GM21515 (cell line): ENCODE data around the gene HSPG2.

ENCODE experiments used
- ATAC-seq: cut with Tn5 transposase; IDR thresholded peaks from one replicate; pipeline ENCODE4 v1.9.1; 2021; ENCODE audit not compliant: unreplicated experiment

HSPG2 gene

DNA sequence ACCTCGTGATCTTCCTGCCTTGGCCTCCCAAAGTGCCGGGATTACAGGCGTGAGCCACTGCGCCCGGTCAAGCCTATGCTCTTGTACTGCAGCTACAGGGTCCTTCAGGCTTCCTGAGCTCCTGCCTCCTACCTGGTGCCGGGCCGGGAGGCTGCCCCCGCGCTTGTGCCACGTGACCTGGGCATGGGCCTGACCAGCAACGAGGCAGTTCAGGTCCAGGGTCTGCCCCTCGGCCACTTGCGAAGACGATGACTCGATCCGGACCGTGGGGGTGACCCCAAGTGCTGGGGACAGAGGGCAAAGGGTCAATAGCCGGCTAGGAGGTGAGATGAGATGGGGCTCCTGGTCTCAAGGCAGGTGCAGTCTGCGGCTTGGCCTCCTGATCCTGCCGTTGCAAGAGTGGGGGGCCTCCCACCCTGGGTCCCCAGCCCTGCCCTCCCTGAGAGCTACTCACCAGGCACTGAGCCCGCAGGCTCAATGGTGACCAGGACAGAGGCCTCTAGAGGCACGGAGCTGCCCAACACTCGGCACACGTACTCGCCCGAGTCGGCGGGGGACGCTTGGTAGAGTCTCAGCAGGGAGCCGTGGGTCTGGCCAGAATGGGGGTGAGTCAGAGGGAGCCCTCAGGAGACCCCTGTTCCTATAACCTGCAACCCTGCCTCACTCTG lies 87.1 kb downstream of the HSPG2 start:
- ATAC-seq, result no peak

DNA sequence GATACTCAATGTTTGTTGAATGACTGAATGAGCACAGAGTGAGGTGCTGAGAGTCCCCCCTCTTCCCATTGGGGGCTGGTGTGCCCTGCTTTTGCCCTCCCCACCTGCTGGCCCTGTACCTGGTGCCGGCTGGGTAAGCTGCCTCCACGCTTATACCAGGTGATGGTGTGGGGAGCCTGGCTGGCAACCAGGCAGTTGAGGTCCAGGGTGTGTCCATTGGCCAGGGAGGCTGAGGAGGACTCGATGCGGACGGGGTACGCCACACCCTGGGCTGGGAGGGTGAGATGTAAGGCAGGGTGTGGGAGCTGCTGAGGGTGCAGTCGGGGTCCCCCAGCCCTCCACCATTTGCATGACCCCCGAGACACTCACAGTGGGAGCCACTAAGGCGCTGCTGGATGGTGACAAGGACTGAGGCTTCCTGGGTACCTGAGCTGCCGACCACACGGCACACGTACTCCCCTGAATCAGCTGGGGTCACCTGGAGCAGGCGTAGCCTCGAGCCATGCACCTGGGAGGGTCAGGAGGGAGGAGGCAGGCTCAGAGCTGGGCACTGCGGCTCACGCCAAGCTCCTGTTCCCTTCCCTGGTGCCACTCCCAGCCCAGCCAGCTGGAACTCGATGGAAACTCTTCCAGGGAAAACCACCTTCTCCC lies 88.5 kb downstream of the HSPG2 start:
- ATAC-seq, result no peak

DNA sequence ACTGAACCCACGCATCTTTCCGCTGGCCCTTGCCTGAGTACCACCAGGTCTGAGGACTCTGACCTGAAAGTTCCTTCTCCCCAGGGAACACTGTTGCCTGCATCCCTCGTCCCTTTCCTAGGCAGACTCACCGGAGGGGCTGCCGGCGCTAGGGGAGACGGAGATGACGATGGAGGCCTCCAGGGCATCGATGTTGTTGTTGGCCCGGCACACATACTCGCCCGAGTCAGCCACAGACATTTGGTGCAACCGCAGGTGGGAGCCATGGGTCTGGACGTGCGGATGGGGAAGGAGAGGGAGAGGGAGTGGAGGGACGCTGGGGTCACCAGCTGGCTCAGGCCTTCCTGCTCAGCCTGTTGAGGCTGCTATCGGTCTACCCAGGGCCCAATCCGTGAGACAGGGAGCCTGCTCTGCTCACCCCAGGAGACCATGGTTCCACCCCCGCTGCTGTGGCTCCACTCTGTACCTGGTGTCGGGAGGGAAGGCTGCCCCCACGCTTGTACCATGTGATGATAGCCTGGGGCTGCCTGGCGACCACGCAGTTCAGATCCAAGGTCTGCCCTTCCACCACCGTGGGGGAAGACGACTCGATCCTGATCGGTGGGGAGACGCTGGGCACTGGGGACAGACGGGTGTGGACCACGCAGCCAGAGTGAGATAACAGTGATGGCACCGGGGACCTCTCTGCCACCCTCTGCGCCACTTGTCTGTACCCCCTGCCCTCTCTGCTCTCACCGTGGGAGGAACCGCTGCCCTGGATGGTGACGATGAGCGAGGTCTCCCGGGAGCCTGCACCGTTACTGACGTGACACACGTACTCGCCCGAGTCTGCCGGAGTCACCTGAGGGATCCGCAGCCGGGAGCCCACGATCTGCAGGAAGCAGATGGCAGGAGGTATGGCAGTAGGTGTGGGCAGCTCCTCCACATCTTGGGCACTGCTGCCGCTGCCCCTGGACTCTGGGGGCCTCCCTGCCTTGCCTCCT lies 89.6 kb downstream of the HSPG2 start:
- ATAC-seq, result no peak

DNA sequence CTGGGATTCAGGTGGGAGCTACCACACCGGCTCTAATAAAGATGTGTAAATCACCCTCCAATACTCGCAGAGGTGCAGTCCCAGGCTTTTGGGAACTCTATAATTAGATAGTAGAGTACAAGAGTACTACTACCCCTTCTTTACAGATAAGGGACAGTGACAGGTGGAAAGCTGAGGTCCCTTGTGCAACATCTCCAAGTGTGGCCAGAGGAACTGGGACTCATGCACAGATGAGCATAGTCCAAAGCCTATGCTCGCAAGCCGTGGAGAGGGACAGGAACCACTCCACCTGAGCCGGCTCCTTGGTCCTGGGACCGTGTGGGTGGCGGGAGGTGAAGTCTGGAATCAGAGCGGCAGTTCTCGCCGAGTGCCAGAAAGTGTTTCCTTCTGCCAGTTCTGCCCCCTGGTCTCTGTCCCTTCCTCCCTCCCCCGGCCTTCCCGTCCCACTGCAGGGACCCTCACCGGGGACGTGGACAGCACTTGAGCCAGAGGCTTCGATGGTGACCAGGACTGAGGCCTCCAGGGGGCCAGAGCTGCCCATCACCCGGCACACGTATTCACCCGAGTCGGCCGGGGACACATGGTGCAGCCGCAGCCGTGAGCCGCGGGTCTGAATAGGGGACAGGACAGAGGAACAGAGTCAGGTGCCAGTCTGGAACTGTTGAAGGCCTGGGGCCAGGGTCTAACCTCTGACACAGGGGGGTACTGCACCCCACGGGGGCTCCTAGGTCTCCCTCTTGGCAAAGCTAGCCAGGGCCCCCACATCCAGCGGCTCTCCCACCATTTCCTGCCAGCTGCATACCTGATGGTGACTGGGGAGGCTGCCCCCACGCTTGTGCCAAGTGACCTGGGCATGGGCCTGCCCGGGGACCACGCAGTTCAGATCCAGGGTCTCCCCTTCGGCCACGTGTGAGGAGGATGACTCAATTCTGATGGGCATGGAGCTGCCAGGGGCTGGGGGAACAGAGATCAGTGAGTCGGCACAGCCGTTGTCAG lies 91.2 kb downstream of the HSPG2 start:
- no peak for ATAC-seq

DNA sequence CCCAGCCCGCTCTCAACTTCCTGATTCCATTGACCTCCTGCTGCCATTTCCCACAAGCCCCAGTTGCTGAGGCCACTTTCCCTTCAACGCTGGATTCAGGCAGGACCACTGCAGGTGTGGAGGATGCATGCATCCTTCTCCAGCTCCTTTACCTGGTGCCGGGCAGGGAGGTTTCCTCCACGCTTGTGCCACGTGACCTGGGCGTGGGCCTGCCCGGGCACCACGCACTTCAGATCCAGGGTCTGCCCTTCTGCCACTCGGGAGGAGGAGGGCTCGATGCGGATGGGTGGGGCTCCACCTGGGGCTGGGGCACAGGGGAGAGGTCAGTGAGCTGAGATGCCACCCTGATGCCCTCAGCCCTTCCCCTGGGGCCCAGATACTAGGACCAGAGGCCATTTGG lies 93.1 kb downstream of the HSPG2 start:
- no peak for ATAC-seq

DNA sequence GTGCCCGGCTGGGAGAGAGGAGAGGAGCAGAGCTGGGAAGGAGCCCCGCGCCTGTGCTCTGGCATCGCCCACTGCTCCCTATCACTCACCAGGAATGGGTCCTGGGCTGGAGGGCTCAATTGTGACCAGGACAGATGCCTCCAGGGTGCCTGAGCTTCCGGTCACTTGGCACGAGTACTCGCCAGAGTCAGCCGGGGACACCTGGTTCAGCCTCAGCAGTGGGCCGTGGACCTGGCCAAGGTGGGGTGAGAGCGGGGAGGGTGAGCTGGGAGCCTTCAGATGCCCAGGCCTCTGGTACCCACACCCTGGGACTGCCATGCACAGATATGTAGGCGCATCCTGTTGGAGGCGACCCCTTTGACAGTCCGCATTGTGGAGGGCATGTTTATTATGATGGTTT lies 93.9 kb downstream of the HSPG2 start:
- ATAC-seq, result no peak

DNA sequence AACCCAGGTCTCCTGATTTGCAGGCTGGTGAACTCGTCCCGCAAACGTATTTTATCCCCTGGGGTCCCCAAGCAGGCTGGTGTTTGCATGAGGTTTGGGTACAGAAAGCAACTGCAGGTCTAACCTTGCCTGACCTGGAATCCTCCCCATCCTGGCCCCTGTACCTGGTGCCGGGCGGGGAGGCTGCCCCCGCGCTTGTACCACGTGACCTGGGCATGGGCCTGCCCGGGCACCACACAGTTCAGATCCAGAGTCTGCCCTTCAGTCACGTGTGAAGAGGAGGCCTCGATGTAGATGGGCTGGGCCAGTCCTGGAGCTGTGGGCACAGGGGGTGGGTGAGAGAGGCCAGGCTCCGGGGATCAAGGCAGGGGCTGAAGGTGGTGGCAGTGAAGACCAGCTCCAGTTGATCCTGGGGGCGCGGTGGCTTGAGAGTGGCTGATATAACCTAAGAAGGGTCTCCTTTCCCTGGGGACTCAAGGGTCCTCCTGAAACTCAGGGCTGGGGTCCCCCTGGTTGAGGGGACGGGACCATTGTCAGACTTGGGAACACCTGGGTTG lies 94.4 kb downstream of the HSPG2 start:
- ATAC-seq, result no peak

DNA sequence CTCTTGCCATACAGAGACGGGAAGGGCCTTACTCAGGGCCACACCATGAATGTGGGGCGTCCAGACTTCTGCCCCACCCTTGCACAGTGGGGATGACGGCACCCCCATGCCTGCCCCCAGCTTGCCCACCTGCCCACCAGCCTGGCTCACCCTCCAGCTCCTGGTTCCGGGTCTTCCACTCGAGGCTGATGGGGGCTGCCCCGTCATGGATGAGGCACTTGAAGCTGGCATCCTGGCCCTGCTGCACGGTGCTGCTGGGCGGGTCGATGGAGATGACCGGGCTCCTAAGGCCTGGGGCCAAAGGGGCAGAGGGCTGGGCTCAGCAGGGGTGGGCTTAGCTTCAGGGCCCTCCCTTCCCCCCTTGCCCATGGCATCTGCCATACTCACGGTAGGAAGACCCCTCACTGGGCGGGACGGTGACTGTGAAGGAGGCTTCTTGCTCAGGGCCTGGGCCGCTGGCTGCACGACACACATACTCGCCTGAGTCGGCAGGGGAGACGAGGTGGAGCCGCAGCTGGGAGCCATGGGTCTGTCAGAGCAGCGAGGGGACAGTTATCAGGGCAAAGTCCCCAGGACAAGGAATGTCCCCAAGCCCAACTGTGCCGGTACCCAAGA lies 95.2 kb downstream of the HSPG2 start:
- no peak for ATAC-seq

DNA sequence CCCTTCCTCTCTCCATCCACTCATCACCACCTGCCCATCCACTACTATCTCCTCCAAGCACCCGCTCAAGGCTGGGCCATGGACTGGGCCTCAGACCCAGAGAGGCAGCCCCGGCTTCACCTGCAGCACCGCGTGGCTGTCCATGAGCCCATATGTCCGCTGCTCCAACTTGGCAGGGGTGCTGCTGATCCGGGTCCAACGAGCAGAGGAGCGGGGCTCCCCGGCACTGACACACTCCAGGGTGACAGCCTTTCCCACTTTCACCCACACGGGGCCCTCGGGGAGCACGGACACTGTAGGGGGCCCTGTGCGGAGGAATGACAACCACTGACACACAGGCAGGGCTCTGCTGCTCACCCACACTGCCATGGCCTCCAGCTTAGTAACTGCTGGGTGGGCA lies 96.1 kb downstream of the HSPG2 start:
- no peak for ATAC-seq

DNA sequence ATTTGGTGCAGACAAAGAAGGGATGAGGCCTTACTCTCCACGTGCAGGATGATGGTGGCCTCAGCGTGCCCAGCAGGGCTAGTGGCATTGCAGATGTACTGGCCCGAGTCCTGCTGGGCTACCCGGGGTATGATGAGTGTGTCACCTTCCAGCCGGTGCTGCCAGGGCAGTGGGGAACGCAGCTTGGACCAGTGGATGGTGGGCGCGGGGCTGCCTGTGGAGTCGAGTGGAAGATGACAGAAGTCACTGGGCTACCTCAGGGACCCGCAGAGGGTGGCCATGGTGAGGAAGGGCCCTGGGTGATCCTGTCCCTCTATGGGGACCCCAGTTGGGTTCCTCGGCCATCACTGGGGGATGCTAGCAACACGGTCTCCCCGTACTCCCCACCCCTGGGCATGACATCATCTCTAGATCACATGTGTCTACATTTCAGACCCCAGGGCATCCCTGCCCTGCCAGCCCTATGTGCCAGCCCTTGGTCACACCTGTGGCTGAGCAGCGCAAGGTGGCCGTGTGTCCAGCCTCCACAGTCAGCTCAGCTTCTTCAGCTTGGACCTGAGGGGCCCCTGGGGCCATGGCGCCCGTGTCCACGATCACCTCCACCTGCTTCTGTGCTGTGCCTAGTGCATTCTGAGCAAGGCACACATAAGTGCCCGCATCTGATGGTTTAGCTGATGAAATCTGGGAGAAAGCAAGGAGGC lies 97.6 kb downstream of the HSPG2 start:
- no peak for ATAC-seq

DNA sequence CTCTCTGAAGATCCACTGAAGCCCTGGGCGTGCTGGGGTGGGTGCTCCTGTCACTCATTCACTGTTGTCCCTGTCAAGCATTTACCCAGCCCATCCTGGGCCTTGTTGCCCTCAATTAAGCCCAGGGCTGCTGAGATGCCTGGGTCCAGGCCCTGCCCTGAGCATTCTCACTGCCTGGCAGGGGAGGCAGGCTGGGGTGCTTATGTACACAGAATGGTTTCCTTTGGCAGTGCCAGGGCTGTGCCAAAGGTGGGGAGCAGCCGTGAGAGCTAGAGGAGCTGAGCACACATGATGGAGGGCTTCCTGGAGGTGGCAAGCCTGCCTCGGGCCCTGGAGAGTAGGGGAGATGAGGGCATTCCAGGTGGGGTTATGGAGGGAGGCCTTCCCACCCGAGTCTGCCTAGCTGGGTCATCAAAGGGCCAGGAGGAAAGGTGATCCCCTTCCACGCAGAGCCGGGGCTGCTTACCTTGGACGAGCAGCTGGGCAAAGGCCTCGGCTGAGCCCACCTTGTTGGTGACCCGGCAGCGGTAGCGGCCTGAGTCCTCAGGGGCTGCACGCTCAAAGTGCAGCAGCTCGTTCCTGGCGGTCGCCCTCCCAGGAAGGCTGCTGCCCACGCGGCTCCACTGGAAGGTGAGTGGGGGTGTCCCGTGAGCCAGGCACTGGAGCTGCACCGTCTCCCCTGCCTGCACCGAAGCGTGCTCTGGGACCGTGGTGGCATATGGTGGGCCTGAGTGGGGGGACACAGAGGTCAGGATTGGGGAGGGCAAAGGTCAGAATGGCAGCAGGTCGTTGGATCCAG lies 98.6 kb downstream of the HSPG2 start:
- no peak for ATAC-seq

DNA sequence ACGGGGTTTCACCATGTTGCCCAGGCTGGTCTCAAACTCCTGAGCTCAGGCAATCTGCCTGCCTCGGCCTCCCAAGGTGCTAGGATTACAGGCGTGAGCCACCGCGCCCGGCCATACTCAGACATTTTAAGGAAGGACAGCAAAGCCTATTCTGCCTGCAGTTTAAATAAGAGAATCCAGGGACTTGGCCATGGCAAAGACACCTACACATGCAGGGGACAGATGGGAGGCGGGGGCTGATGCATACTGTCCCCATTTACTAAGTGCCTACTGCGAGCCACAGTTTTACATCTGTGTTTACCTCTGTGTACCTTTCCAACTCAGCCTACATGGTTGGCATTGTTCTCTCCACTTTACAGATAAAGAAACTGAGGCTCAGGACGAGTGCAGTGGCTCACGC lies 99.6 kb downstream of the HSPG2 start:
- no peak for ATAC-seq

DNA sequence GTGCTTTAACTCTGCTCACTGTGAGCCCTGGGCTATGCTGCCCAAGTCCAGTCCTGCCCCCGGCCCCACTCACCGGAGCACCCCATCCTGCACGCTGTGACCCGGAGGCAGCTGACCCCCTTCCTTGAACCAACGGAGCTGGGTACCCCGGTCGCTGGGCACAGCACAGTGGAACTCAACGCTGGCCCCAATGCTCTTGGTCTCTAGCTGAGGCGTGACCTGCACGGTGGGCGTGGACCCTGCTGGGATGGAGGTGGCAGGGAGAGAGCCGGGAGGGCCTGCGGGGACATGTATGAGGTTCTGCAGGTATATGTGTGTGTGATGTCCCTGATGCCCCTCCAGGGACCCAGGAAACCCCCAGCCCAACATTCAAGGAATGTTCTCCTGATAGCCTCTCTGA lies 100.4 kb downstream of the HSPG2 start:
- no peak for ATAC-seq

DNA sequence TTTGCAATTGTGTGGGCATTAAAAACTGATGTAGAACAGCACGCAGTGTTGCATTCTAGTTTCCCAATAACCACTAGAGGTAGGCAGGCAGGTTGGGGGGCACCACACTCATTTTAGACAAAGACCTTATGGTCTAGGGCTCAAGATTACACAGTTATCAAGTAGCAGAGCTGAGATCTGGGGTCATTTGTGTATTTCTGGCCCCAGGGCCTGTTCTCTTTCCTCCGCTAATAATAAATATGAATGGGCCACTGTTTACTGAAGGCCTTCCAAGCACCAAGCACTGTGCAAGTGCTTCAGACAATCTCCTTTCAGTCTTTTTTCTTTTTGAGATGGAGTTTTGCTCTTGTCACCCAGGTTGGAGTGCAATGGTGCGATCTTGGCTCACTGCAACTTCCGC lies 101.1 kb downstream of the HSPG2 start:
- no peak for ATAC-seq

DNA sequence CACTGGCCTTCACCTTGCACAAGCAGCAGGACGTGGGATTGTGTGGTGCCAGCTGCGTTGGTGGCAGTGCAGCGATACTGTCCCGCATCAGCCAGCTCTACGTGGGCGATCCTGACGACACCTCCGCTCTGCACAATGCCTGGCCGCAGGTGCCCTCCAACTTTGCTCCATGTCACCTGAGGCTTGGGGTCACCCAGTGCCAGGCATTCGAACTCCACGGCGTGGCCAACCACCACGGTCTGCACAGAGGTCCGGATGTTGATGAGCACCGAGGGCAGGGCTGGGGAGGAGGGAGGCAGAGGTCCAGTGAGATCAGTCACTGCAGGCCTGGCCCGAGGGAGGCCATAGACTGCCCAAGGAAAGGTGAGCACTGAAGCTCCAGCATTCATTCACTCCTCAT lies 102.4 kb downstream of the HSPG2 start:
- ATAC-seq, result no peak

DNA sequence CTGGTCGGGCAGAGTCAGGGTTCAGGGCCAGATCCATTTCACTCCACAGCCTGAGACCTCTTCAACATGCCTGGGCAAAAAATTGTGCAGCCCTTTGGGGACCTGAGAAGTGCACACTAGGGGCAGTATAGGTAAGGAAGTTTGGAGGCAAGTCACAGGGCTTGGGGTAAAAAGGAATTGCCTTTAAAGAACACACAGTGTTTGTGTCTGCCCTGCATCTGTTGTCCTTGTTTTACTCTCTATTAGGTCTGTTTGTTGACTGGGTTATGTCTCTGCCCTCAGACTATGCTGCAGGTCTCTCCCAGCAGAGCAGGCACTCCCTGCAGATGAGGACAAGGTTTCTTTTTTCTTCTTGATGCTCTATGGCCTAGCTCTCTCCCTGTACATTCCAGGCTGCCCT lies 103.0 kb downstream of the HSPG2 start:
- ATAC-seq, result no peak

DNA sequence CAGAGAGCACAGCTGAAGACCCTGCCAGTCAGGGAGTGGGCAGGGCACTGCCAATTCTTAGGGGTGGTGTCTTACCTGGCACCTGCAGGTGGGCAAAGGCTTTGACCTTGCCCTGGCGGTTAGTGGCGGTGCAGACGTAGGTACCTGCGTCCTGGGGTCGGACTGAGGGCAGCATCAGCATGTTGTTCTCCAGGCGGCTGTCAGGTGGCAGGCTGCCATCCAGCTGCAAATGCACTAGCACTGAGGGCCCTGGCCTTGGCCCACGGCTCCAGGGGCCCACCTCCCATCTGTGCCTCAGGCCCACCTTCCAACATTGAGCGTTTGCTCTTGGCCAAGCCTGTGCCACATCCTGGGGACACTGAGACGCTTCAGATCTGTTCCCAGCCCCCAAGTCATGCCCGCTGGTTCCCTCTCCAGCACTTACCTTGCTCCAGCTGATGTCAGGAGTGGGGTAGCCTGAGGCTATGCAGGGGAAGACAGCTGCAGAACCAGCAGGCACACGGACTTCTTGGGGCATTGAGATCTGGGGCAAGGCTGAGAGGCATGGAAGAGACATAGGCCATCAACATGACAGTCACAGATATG lies 103.6 kb downstream of the HSPG2 start:
- no peak for ATAC-seq

DNA sequence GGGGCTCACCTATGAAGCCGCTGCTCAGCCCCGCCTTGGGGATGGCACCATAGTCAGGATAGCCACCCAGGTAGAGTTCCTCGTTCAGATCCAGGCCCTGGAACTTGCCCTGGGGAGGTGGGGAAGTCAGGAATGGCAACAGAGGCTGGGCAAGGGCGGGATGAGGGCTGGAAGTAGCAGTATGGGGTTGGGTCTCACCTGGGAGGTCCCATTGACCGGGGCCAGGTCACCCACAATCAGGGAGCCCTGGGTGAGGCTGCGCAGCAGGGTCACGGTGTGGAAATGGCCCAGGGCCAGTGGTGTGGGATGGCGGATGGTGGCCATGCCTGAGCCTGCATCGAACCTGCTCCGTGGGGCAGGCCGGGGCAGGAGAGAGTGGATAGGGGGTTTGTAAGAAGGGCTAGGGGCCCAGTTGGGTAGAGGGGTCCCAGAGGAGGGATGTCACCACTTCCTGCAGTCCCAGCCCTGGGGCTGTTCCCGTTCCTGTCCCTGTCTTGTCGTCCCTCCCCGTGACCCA lies 105.6 kb downstream of the HSPG2 start:
- no peak for ATAC-seq
